ENCODE data around the gene ANAPC15. TPM values are rescaled to one million over a fixed set of nuclear protein-coding genes. Genes with fewer than 3 reads are reported as not detected.

ANAPC15 gene
- total RNA-seq, 8 experiments from 2014 or later: 25.2 to 95.2 (median 38.8) TPM

DNA sequence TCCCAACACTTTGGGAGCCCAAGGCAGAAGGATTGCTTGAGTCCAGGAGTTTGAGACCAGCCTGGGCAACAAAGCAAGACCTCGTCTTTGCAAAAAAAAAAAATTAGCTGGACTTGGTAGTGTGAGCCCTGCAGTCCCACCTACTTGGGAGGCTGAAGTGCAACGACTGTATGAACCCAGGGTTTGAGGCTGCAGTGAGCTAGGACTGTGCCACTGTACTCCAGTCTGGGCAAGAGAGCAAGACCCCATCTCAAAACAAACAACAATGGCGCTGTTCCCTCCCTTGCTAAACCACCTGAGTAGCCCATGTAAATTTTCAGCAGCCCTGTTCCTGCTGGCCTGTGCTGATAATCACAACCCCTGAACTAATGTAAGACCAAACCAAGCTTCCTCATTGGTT lies 12.5 kb downstream of the ANAPC15 start:
- Histone ChIP-seq H3K27ac (no peak overlapping the region), H3K4me1 (replicated peaks in 1 of 2) (peaks cover 11 to 17% of the 10 kb centered on the region in 2 donors), H3K4me3 (no peak overlapping the region)
- 62 to 100% (median 83%) methylated on average over 1 to 3 of the region's 3 CpGs; no CpG with 5 or more reads in 2 of the 10 experiments for WGBS, 10 experiments
- in situ Hi-C loops (cut with MboI; ENCODE audit: low pct_unique_long_range_greater_than_20kb in 2 of 9, low sequenced_read_pairs in 9 of 9, unreplicated experiment in 9 of 9): no loop called here
- ATAC-seq (replicated peaks in 6 of 8): no peak

DNA sequence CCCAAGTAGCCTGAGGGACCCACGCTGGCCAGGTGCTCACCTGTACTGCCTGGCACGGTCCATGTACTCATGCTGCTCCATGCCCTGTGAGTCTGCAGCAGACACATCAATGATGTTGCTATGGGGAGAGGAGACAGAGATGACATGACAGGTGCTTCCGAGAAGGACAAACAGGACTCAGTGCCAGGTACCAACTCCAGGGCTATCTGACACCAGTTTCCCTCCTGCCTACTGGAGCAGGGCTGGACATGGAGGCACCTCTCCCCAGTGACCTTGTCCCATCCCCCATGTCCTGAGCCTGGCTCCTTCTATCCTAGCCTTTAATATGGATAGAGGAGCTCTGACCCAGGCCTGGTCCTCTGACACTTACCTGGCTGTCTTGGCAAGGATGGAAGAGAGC lies 13.8 kb downstream of the ANAPC15 start:
- Histone ChIP-seq H3K27ac (no peak overlapping the region), H3K4me3 (no peak overlapping the region), H3K4me1 (replicated peaks in 1 of 2) (peaks cover 9 to 11% of the 10 kb centered on the region in 2 donors)
- in situ Hi-C loops (cut with MboI; ENCODE audit: low pct_unique_long_range_greater_than_20kb in 2 of 9, low sequenced_read_pairs in 9 of 9, unreplicated experiment in 9 of 9): loop anchor here in 2 of 9 experiments (10.0 kb wide), 2 partner anchors 64 to 74 kb away; no protein-coding TSS in a partner anchor
- ATAC-seq (replicated peaks in 6 of 8): no peak
- 83 to 100% (median 100%) methylated on average over 1 of the region's 3 CpGs; no CpG with 5 or more reads in 6 of the 10 experiments for WGBS, 10 experiments

DNA sequence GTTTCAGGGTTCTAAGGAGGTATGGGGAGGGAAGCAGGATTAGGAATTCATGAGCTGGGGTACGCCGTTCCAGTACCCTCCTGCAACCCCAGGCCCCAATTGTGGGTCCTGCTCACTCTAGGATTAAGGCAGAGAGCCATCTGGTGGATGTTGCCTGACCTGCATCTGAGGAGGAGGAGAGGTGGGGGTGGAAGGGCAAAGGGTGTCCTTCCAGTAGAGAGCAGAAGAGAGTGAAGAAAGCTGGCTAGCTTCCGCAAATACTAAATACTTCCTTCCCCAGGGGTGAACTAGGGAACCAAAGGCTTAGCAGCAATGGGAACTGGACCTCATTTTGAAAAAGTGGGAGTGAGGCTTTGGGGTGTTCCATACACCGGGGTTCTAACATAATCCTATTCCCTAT lies 21.2 kb downstream of the ANAPC15 start:
- in situ Hi-C loops (cut with MboI; ENCODE audit: low pct_unique_long_range_greater_than_20kb in 2 of 9, low sequenced_read_pairs in 9 of 9, unreplicated experiment in 9 of 9): loop anchor here in 2 of 9 experiments (10.0 kb wide), 2 partner anchors 56 to 66 kb away; no protein-coding TSS in a partner anchor
- WGBS, 10 experiments: 8 to 88% (median 80%) methylated on average over 1 to 2 of the region's 4 CpGs; no CpG with 5 or more reads in 7 of the 10 experiments
- no peak overlapping the region for H3K27ac ChIP-seq

DNA sequence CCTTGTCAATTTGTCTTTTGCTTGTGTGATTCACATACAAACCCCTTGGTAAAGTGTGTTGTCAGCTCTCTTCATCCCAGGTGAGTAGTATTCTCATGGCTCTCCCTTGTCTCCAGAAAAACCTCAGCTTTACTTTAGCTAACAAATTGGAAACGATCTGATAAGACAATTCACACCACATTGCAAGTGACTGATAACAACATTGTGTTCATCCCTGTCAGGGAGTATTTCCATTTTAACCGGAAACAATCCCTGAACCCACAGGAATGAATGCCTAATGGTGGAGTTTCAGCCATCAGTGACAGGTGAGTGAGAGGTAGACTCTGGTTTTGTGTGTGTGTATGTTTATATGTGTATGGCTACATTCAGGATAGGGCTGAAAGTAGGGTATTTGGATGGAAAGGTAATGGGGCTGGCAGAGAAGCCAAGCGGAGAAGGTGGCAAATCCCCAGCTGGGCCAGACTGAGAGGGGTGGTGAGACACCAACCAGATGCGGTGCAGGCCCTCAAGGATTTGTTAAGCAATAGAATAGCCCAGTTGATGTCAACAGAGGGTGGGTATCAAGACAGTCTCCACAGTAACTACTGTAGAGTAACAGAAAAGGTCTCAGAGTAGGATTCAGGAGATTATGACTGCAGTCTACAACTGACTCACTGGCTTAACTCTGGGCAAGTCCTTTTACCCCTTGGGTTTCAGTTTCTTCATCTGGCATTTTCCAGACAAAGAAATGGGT lies 24.3 kb downstream of the ANAPC15 start:
- peak in 1 of 8 experiments; percentile 23 for ATAC-seq (replicated peaks in 6 of 8)
- no peak overlapping the region for H3K27ac ChIP-seq
- WGBS, 10 experiments: 20 to 100% (median 79%) methylated on average over 1 to 3 of the region's 4 CpGs; no CpG with 5 or more reads in 4 of the 10 experiments
- in situ Hi-C loops (cut with MboI; ENCODE audit: low pct_unique_long_range_greater_than_20kb in 2 of 9, low sequenced_read_pairs in 9 of 9, unreplicated experiment in 9 of 9): loop anchor here in 1 of 9 experiments (10.0 kb wide), 1 partner anchor 63 kb away; no protein-coding TSS in a partner anchor
- peaks cover 0 to 8% of the 10 kb centered on the region in 2 donors for H3K4me1 ChIP-seq (replicated peaks in 1 of 2)
- no peak overlapping the region for H3K4me3 ChIP-seq

More for the DNA sequence above, 21.2 kb downstream of the ANAPC15 start:
- Histone ChIP-seq H3K4me3 (no peak overlapping the region), H3K4me1 (replicated peaks in 1 of 2) (peaks cover 0 to under 1% of the 10 kb centered on the region in 2 donors)
- ATAC-seq (replicated peaks in 6 of 8): peak; percentile 67 to 95 (median 82)

DNA sequence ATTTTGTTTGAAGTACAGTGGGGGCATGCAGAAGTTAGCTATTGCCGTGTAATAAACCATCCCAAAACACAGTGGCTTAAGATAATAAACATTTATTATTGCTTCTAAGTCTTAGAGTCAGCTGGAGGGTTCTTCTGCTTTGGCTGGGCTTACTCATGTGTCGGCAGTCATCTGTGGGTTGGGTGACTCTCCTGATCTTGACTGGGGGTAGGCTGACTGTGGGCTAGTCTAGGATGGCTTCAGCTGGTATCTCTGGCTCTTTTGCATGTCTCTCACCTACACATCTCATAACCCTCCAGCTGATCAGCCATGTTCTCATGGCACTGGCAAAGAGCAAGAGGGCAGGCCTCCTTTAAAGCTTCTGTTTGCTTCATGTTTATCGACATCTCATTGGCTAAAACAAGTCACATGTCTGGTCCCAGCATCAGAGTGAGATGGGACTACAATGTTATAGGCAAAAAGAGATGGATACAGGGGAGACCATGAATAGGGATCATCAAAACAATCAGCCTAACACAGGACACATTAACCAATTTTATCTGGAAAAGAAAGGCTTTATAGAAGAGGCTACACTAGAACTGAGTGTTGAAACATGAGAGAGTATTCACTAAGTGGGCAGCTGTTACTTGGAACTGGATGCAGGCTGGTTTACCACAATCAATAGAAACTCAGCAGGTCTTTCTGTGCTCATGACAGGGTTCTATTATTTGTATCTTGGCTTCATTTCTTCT lies 26.7 kb downstream of the ANAPC15 start:
- Histone ChIP-seq H3K4me3 (no peak overlapping the region), H3K4me1 (replicated peaks in 1 of 2) (peaks cover 0 to 12% of the 10 kb centered on the region in 2 donors), H3K27ac (peak overlapping the region in 1 of 2 donors; percentile 37)
- ATAC-seq (replicated peaks in 6 of 8): peak in 5 of 8 experiments; percentile 27 to 71 (median 33)
- WGBS, 10 experiments: 90 to 100% (median 100%) methylated on average over 1 to 3 of the region's 3 CpGs; no CpG with 5 or more reads in 3 of the 10 experiments
- in situ Hi-C loops (cut with MboI; ENCODE audit: low pct_unique_long_range_greater_than_20kb in 2 of 9, low sequenced_read_pairs in 9 of 9, unreplicated experiment in 9 of 9): loop anchor here in 1 of 9 experiments (10.0 kb wide), 1 partner anchor 61 kb away; no protein-coding TSS in a partner anchor

DNA sequence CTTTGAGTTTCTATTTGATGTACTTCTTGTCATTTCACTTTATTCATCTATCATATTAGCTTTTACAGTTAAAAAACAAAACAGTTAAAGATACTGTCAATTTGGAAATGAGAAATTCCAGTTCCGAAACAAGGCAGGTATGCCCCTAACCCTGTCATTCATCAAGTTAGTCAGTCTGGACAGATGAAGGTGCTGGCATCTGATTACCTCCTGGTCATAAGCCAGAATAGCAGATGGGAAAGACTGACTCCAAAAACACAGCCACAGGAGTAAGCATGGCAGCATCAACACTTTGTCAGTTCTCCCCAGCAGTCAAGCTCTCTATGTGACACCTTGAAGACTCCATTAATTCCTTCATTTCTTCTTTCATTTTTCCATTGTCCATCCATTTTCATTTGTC lies 27.5 kb downstream of the ANAPC15 start:
- in situ Hi-C loops (cut with MboI; ENCODE audit: low pct_unique_long_range_greater_than_20kb in 2 of 9, low sequenced_read_pairs in 9 of 9, unreplicated experiment in 9 of 9): loop anchor here in 1 of 9 experiments (10.0 kb wide), 1 partner anchor 60 kb away; no protein-coding TSS in a partner anchor
- H3K4me1 ChIP-seq (replicated peaks in 1 of 2): peaks cover 0 to 12% of the 10 kb centered on the region in 2 donors
- H3K27ac ChIP-seq: no peak overlapping the region
- 67 to 100% (median 100%) methylated on average over 1 of the region's 1 CpG; no CpG with 5 or more reads in 4 of the 10 experiments for WGBS, 10 experiments
- no peak overlapping the region for H3K4me3 ChIP-seq
- no peak for ATAC-seq (replicated peaks in 6 of 8)

DNA sequence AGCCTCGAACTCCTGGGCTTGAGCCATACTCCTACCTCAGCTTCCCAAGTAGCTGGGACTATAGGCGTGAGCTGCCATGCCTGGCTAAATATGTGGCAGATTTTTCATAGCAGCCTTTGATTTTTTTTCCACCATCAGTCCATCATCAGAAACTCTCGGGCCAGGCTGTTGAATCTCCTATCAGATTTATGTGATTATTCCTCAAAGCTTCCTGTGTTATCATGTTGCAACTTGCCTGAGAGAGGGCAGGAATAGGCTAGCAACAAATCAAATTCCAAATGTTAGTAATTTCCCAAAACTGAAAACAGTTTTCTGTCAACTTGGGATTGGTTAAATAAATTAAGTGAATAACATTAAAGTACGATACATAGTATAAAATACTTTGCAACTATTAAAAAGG lies 28.4 kb downstream of the ANAPC15 start:
- ATAC-seq (replicated peaks in 6 of 8): no peak
- Histone ChIP-seq H3K27ac (no peak overlapping the region), H3K4me1 (replicated peaks in 1 of 2) (peaks cover 5 to 12% of the 10 kb centered on the region in 2 donors), H3K4me3 (no peak overlapping the region)
- WGBS, 10 experiments: 67 to 100% (median 83%) methylated on average over 1 to 4 of the region's 4 CpGs; no CpG with 5 or more reads in 1 of the 10 experiments
- in situ Hi-C loops (cut with MboI; ENCODE audit: low pct_unique_long_range_greater_than_20kb in 2 of 9, low sequenced_read_pairs in 9 of 9, unreplicated experiment in 9 of 9): loop anchor here in 1 of 9 experiments (10.0 kb wide), 1 partner anchor 59 kb away; no protein-coding TSS in a partner anchor

DNA sequence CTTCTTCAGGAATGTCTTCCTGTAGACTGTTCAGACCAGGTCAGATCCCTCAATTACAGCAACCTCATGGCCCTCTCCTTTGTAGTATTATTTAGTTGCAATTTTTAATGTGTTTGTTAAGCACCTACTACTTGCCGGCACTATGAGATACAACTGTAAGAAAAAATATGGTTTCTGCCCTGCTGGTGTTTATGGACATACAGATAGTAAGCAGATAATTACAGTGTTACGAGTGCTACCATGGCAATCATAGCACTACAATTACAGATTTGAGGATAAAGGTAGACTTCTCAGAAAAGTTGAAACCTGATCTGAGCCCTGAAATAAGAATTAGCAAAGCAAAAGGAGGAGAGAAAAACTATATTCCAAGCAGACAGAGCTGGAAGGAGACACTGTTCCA lies 29.1 kb downstream of the ANAPC15 start:
- H3K4me3 ChIP-seq: no peak overlapping the region
- H3K27ac ChIP-seq: no peak overlapping the region
- WGBS, 10 experiments: 72 to 100% (median 100%) methylated on average over 1 to 2 of the region's 2 CpGs; no CpG with 5 or more reads in 1 of the 10 experiments
- H3K4me1 ChIP-seq (replicated peaks in 1 of 2): peaks cover 6 to 12% of the 10 kb centered on the region in 2 donors
- no peak for ATAC-seq (replicated peaks in 6 of 8)
- in situ Hi-C loops (cut with MboI; ENCODE audit: low pct_unique_long_range_greater_than_20kb in 2 of 9, low sequenced_read_pairs in 9 of 9, unreplicated experiment in 9 of 9): loop anchor here in 1 of 9 experiments (10.0 kb wide), 1 partner anchor 59 kb away; no protein-coding TSS in a partner anchor

DNA sequence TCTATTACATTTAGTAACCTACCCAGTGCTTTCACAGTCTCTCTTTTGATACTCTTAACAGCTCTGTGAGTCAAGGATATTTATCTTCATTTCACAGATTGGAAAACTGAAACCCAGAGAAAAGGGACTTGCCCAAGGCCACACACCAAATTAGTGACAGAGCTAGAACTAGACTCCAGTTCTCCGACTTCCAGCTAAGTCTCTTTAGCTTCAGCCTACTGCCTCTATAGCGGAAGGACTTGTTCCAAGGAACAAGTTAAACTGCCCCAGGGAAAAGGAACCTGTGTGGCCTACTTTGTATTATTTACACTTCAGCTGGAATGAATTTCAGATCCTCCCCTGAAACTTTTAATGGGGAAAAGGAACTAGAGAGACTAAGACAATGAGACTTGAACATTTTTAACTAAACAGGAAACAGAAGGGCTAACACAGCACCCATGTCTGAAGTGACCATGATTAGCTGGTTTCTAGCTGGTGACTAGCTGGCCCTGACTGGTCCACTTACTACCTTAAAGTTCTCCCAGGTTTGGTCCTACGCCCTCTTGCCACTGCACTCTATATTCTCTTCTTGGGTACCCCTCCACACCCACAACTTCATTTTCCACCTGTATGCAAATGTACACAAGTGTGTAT lies 30.6 kb downstream of the ANAPC15 start:
- peaks cover 6 to 12% of the 10 kb centered on the region in 2 donors for H3K4me1 ChIP-seq (replicated peaks in 1 of 2)
- H3K27ac ChIP-seq: no peak overlapping the region
- no peak for ATAC-seq (replicated peaks in 6 of 8)
- no peak overlapping the region for H3K4me3 ChIP-seq
- WGBS, 10 experiments: 79 to 100% (median 90%) methylated on average over 1 to 3 of the region's 3 CpGs; no CpG with 5 or more reads in 3 of the 10 experiments
- in situ Hi-C loops (cut with MboI; ENCODE audit: low pct_unique_long_range_greater_than_20kb in 2 of 9, low sequenced_read_pairs in 9 of 9, unreplicated experiment in 9 of 9): loop anchor here in 1 of 9 experiments (10.0 kb wide), 1 partner anchor 57 kb away; no protein-coding TSS in a partner anchor

DNA sequence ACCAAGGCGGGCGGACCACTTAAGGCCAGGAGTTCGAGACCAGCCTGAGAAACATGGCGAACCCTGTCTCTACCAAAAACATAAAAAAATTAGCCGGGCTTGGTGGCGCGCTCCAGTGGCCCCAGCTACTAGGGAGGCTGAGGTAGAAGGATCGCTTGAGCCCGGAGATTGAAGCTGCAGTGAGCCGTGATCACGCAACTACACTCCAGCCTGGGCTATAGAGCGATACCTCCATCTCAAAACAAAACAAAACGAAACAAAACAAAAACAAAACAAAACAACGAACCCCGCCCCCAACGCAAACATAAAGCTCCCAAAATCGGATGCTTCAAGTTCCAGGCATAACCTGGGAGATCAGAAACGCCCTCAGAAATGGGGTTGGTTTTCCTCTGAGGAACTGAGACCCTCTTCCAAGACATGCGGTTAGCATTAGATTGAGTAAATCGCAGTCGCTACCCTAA lies 31.3 kb downstream of the ANAPC15 start:
- Histone ChIP-seq H3K4me3 (peak overlapping the region; percentile 52 to 68 (median 54)), H3K4me1 (replicated peaks in 1 of 2) (peaks cover 6 to 11% of the 10 kb centered on the region in 2 donors), H3K27ac (peak overlapping the region; percentile 73 to 79)
- in situ Hi-C loops (cut with MboI; ENCODE audit: low pct_unique_long_range_greater_than_20kb in 2 of 9, low sequenced_read_pairs in 9 of 9, unreplicated experiment in 9 of 9): loop anchor here in 1 of 9 experiments (10.0 kb wide), 1 partner anchor 56 kb away; no protein-coding TSS in a partner anchor
- ATAC-seq (replicated peaks in 6 of 8): no peak
- WGBS, 10 experiments: 70 to 100% (median 86%) methylated on average over 2 to 19 of the region's 21 CpGs

DNA sequence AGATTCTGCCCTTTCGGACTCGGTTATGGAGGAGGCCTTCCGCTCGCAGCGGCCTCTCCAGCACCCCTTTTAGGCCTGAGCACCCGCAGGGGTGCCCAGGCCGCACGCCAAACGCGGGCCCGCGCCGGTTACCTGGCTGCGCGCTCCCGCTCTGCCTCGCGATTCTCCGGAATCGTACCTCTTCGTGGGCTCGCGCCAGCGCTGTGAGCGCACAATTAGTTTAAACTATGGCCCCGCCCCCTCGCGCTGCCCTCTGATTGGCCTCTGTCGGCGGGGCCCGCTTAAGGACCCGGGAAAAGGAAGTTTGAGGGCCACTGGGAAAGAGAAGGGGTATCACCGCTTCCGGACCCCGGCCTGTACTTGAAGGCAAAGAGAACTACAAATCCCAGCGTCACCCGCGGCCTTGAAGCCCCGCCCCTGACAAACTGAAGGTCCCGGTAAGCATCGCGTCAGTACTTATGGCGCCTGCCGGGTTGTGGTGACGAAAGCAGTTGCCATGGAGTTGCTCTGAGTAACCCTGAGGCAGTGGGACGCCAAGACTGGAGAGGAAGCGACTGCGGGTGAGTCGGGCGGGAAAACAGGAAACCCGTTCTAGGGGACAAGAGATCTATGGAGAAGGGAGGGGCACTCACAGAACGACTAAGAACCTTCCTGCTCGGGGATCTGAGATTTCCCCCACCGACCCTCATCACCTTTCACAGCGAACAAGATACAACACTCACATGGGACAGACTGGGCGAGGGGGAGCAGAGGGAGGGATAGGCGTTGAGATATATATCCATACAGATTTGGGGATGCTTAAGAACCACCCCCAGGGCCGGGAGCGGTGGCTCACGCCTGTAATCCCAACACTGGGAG lies 31.9 kb downstream of the ANAPC15 start, which contains the start of the genes LRRC51 and NUMA1:
Gene LRRC51, plus strand, starts transcription at position 525 of the 858 bp plus-strand sequence. CDS start 8,234 bp downstream, outside the sequence.
Gene NUMA1, minus strand, starts transcription at position 217 of the 858 bp plus-strand sequence. CDS start 44,599 bp downstream, outside the sequence.
- Histone ChIP-seq H3K4me1 (replicated peaks in 1 of 2) (peaks cover 5 to 6% of the 10 kb centered on the region in 2 donors), H3K27ac (peak within 1 kb of the TSS; percentile 73 to 79), H3K4me3 (peak within 1 kb of the TSS; percentile 52 to 68 (median 54))
- ATAC-seq (replicated peaks in 6 of 8): peak; percentile 89 to 96 (median 95)
- in situ Hi-C loops (cut with MboI; ENCODE audit: low pct_unique_long_range_greater_than_20kb in 2 of 9, low sequenced_read_pairs in 9 of 9, unreplicated experiment in 9 of 9): loop anchor here in 1 of 9 experiments (10.0 kb wide), 1 partner anchor 56 kb away; no protein-coding TSS in a partner anchor
- 0 to 1% (median 0%) methylated on average over 4 to 29 of the region's 60 CpGs; no CpG with 5 or more reads in 3 of the 10 experiments for WGBS, 10 experiments
